Panc1 (cell line): ENCODE results near the gene METTL9. TPM values are rescaled to one million over a fixed set of nuclear protein-coding genes. Genes with fewer than 3 reads are reported as not detected.
"Not testable (repeated sequence)": the region's sequence is repeated elsewhere in the genome, so short reads cannot be mapped to it uniquely, and the experiment has no call there.

Experiments
- ATAC-seq: fragments of 200-7000 bp; cut with Tn5 transposase; 2 replicates; pipeline ENCODE4 v1.9.1; 2020; ENCODE audit warnings: mild to moderate bottlenecking, moderate library complexity
- BruUV-seq: library from RNA; stranded (reverse); fragments of 400-500 nt; replicated peaks from 2 replicates; lab custom pipeline; 2021; lab: Mats Ljungman, UMichigan
- CTCF ChIA-PET: fragments of 300-600 bp; sonication (Branson Sonifier 250); formaldehyde crosslinking; loops from one replicate; lab custom pipeline; 2022; ENCODE audit warnings: antibody characterized with exemption; lab: Charles Lee
- POLR2A ChIA-PET: fragments of 300-600 bp; sonication (Branson Sonifier 250); formaldehyde crosslinking; loops from one replicate; lab custom pipeline; 2022; ENCODE audit warnings: antibody characterized with exemption; lab: Charles Lee
- DNase-seq: peaks from one replicate; pipeline ENCODE4 v3.0.0-alpha.2; 2010; ENCODE audit warnings: low read depth, low spot score
- H3K27ac ChIP-seq: 2 replicates; pipeline ENCODE4 v1.5.1; 2011; ENCODE audit warnings: mild to moderate bottlenecking, low read length, inconsistent platforms
- H3K27me3 ChIP-seq: fragments of 200-500 bp; sonication (Bioruptor generic); 2 replicates; pipeline ENCODE4 v1.6.0; 2014; ENCODE audit warnings: low read length, inconsistent platforms; ENCODE audit not compliant: control insufficient read depth, insufficient read depth
- H3K36me3 ChIP-seq: fragments of 200-500 bp; sonication (Bioruptor generic); 2 replicates; pipeline ENCODE4 v1.5.1; 2014; ENCODE audit warnings: inconsistent platforms, mild to moderate bottlenecking, low read length, moderate library complexity; ENCODE audit not compliant: control insufficient read depth, insufficient read depth
- H3K4me1 ChIP-seq: 2 replicates; pipeline ENCODE4 v1.5.1; 2011; ENCODE audit warnings: inconsistent platforms, mild to moderate bottlenecking, low read length, moderate library complexity; ENCODE audit not compliant: control insufficient read depth, insufficient read depth
- H3K4me3 ChIP-seq, 2 experiments: 2 replicates each; pipeline ENCODE4 v1.5.1; 2011 to 2012; ENCODE audit warnings: low read depth in 2 of 2, low read length in 2 of 2, mild to moderate bottlenecking in 2 of 2, inconsistent platforms in 1 of 2, moderate library complexity in 1 of 2
- H3K9me3 ChIP-seq: fragments of 200-500 bp; sonication (Bioruptor generic); 2 replicates; pipeline ENCODE4 v1.5.1; 2014; ENCODE audit warnings: low read depth, mild to moderate bottlenecking, inconsistent platforms, low read length, moderate library complexity; ENCODE audit not compliant: control insufficient read depth, insufficient read depth
- CTCF ChIP-seq: fragments of 450-650 bp; IDR thresholded peaks from 2 replicates; pipeline ENCODE4 v1.5.1; 2017; ENCODE audit warnings: mild to moderate bottlenecking
- POLR2AphosphoS5 ChIP-seq: IDR thresholded peaks from 2 replicates; pipeline ENCODE4 v1.6.1; 2012; ENCODE audit warnings: mild to moderate bottlenecking, low read depth, low read length, moderate library complexity
- REST ChIP-seq, 2 experiments: IDR thresholded peaks; 2 replicates each; pipeline ENCODE4 v1.6.1; 2011 to 2012; ENCODE audit warnings: low read depth in 2 of 2, control low read depth in 1 of 2, low read length in 1 of 2, mild to moderate bottlenecking in 1 of 2, moderate library complexity in 1 of 2; ENCODE audit not compliant: insufficient read depth in 1 of 2
- SIN3A ChIP-seq: IDR thresholded peaks from 2 replicates; pipeline ENCODE4 v1.6.1; 2012; ENCODE audit warnings: low read depth, mild to moderate bottlenecking, low read length, moderate library complexity, borderline replicate concordance; ENCODE audit not compliant: insufficient read depth
- TCF7L2 ChIP-seq: IDR thresholded peaks from 2 replicates; pipeline ENCODE4 v1.6.1; 2011; ENCODE audit warnings: mild to moderate bottlenecking, low read depth, low read length, inconsistent platforms
- in situ Hi-C: cut with HindIII; loops from 2 replicates; pipeline ENCODE4 v1.10.0; 2016; ENCODE audit warnings: low sequenced_read_pairs, low pct_unique_long_range_greater_than_20kb
- intact Hi-C: fragments of 100-400 bp; cut with micrococcal nuclease; formaldehyde crosslinking; loops from one replicate; pipeline ENCODE4 v1.10.0; 2022; ENCODE audit not compliant: unreplicated experiment
- total RNA-seq: library from RNA; stranded (reverse); gene quantifications from one replicate; pipeline ENCODE4 v1.2.1, GENCODE V29; 2021; ENCODE audit not compliant: unreplicated experiment

The METTL9 gene
- total RNA-seq, 1 experiment from 2014 or later: 86.1 TPM

GRCh38 chr16:21565861-21566669 lies 33.3 kb upstream of the METTL9 start:
- ATAC-seq (no peak), DNase-seq (no peak)
- POLR2A ChIA-PET: no interaction called here
- TF ChIP-seq REST (IDR thresholded peaks at IDR 0.05; ENCODE audit: insufficient read depth in 1 of 2, low read depth in 2 of 2, low read length in 1 of 2) (no peak), POLR2AphosphoS5 (no peak), SIN3A (no peak), TCF7L2 (no peak), CTCF (no peak)
- Histone ChIP-seq H3K36me3 (no peaks in the 10 kb centered on the region), H3K27me3 (no peaks in the 10 kb centered on the region), H3K27ac (no peak overlapping the region), H3K4me3 (no peak overlapping the region), H3K9me3 (no peaks in the 10 kb centered on the region), H3K4me1 (no peaks in the 10 kb centered on the region)
- in situ Hi-C loops (no loop called here), intact Hi-C loops (no loop called here)
- BruUV-seq: no TSS peak
- CTCF ChIA-PET: no interaction called here

GRCh38 chr16:21566891-21567414 lies 32.4 kb upstream of the METTL9 start:
- H3K9me3 ChIP-seq: no peaks in the 10 kb centered on the region
- no peaks in the 10 kb centered on the region for H3K27me3 ChIP-seq
- ATAC-seq: no peak
- ChIA-PET CTCF (no interaction called here), POLR2A (no interaction called here)
- intact Hi-C loops (no loop called here), in situ Hi-C loops (no loop called here)
- no peaks in the 10 kb centered on the region for H3K4me1 ChIP-seq
- no peak overlapping the region for H3K4me3 ChIP-seq
- no peaks in the 10 kb centered on the region for H3K36me3 ChIP-seq
- no TSS peak for BruUV-seq
- H3K27ac ChIP-seq: no peak overlapping the region
- DNase-seq: no peak
- TF ChIP-seq SIN3A (no peak), POLR2AphosphoS5 (no peak), CTCF (no peak), TCF7L2 (no peak), REST (IDR thresholded peaks at IDR 0.05; ENCODE audit: insufficient read depth in 1 of 2, low read depth in 2 of 2, low read length in 1 of 2) (no peak)

GRCh38 chr16:21567496-21567895 lies 31.9 kb upstream of the METTL9 start:
- CTCF ChIA-PET, H3K27me3 ChIP-seq, H3K36me3 ChIP-seq, H3K27ac ChIP-seq, H3K9me3 ChIP-seq, H3K4me1 ChIP-seq, DNase-seq, intact Hi-C loops, in situ Hi-C loops, H3K4me3 ChIP-seq, BruUV-seq: not testable (repeated sequence)
- POLR2A ChIA-PET: interaction anchor here (0.6 kb wide), 1 partner anchor 145 kb away, joined by 4 read pairs; no protein-coding TSS in a partner anchor
- ATAC-seq: 0 out of 2 replicates have a peak, but pooled peaks have one; percentile 34
